Lower lobe of right lung (tissue), 2 donors: Measurements from ENCODE around the gene PTPN9. TPM values are rescaled to one million over a fixed set of nuclear protein-coding genes. Genes with fewer than 3 reads are reported as not detected.

Experiments
- ATAC-seq, 2 donors: fragments of 200-7000 bp; cut with Tn5 transposase; one replicate each; pipeline ENCODE4 v1.9.1; 2020 to 2022; ENCODE audit warnings: mild to moderate bottlenecking in 2 of 2, moderate library complexity in 2 of 2
- DNase-seq: peaks from one replicate; pipeline ENCODE4 v3.0.0-alpha.2; 2020
- H3K27ac ChIP-seq: fragments of 200-600 bp; one replicate; pipeline ENCODE4 v1.8.0; 2022
- H3K27me3 ChIP-seq: fragments of 200-600 bp; one replicate; pipeline ENCODE4 v1.8.0; 2022; ENCODE audit warnings: low read depth
- H3K36me3 ChIP-seq: fragments of 200-600 bp; one replicate; pipeline ENCODE4 v1.8.0; 2022; ENCODE audit warnings: mild to moderate bottlenecking
- H3K4me1 ChIP-seq: fragments of 200-600 bp; one replicate; pipeline ENCODE4 v1.8.0; 2022
- H3K4me3 ChIP-seq: fragments of 200-600 bp; one replicate; pipeline ENCODE4 v1.8.0; 2022; ENCODE audit warnings: mild to moderate bottlenecking
- H3K9me3 ChIP-seq: fragments of 200-600 bp; one replicate; pipeline ENCODE4 v1.8.0; 2022
- CTCF ChIP-seq: fragments of 200-600 bp; IDR thresholded peaks from one replicate; pipeline ENCODE4 v1.8.0; 2022; ENCODE audit warnings: antibody characterized with exemption, mild to moderate bottlenecking
- intact Hi-C: fragments of 100-400 bp; cut with DNase I; formaldehyde crosslinking; loops from one replicate; pipeline ENCODE4 v1.11.0; 2022
- total RNA-seq: library from RNA; stranded (reverse); fragmentation: NEBNext Ultra II Directional; extraction: Animal tissue kit (Norgen Biotek cat#: 25700); gene quantifications from one replicate; pipeline ENCODE4 v1.2.1, GENCODE V29; 2021
- donor health status: DM: no; HTN: yes; CAD: no; lungs with severe emphysema.

Gene PTPN9
- total RNA-seq, 1 donor from 2014 or later, result 31.4 TPM

- no peak for ATAC-seq
- TF ChIP-seq CTCF, result no peak
- H3K4me3 ChIP-seq, result no peak overlapping the region
- intact Hi-C loops, result no loop called here
- peaks cover 22% of the 10 kb centered on the region for H3K36me3 ChIP-seq
- H3K9me3 ChIP-seq, result no peaks in the 10 kb centered on the region
- H3K27me3 ChIP-seq, result no peaks in the 10 kb centered on the region
- DNase-seq, result no peak
- H3K27ac ChIP-seq, result no peak overlapping the region
- peaks cover 4% of the 10 kb centered on the region for H3K4me1 ChIP-seq
Measured at GRCh38 chr15:75437721-75438120, 141.4 kb downstream of the PTPN9 start.

- H3K27ac ChIP-seq, result no peak overlapping the region
- TF ChIP-seq CTCF, result no peak
- ATAC-seq (no peak), DNase-seq (no peak)
- H3K4me3 ChIP-seq, result no peak overlapping the region
- H3K27me3 ChIP-seq, result no peaks in the 10 kb centered on the region
- peaks cover 19% of the 10 kb centered on the region for H3K36me3 ChIP-seq
- H3K9me3 ChIP-seq, result no peaks in the 10 kb centered on the region
- intact Hi-C loops, result no loop called here
- peaks cover 4% of the 10 kb centered on the region for H3K4me1 ChIP-seq
Measured at GRCh38 chr15:75436881-75437280, 142.2 kb downstream of the PTPN9 start.

GRCh38 chr15:75431682-75432081, 147.4 kb downstream of the PTPN9 start:
- Histone ChIP-seq H3K36me3 (peaks cover 55% of the 10 kb centered on the region), H3K27me3 (no peaks in the 10 kb centered on the region), H3K4me1 (peaks cover 4% of the 10 kb centered on the region), H3K9me3 (no peaks in the 10 kb centered on the region), H3K4me3 (no peak overlapping the region), H3K27ac (no peak overlapping the region)
- no peak for ATAC-seq
- intact Hi-C loops, result no loop called here
- DNase-seq, result no peak
- no peak for TF ChIP-seq CTCF

- DNase-seq, result no peak
- no peak for TF ChIP-seq CTCF
- Histone ChIP-seq H3K9me3 (no peaks in the 10 kb centered on the region), H3K36me3 (peaks cover 58% of the 10 kb centered on the region), H3K4me3 (no peak overlapping the region), H3K27me3 (no peaks in the 10 kb centered on the region), H3K27ac (no peak overlapping the region), H3K4me1 (peaks cover 4% of the 10 kb centered on the region)
- no peak for ATAC-seq
- intact Hi-C loops, result no loop called here
Measured at GRCh38 chr15:75431270-75431669, 147.8 kb downstream of the PTPN9 start.

- no peak overlapping the region for H3K27ac ChIP-seq
- no peak for TF ChIP-seq CTCF
- DNase-seq (no peak), ATAC-seq (no peak)
- peaks cover 48% of the 10 kb centered on the region for H3K36me3 ChIP-seq
- intact Hi-C loops, result no loop called here
- H3K9me3 ChIP-seq, result no peaks in the 10 kb centered on the region
- H3K4me3 ChIP-seq, result no peak overlapping the region
- no peaks in the 10 kb centered on the region for H3K27me3 ChIP-seq
- peaks cover 4% of the 10 kb centered on the region for H3K4me1 ChIP-seq
Measured at GRCh38 chr15:75430259-75430658, 148.9 kb downstream of the PTPN9 start.

- H3K36me3 ChIP-seq, result peaks cover 56% of the 10 kb centered on the region
Measured at GRCh38 chr15:75428152-75428551, 151.0 kb downstream of the PTPN9 start.

More at GRCh38 chr15:75428152-75428551, 151.0 kb downstream of the PTPN9 start:
- H3K27me3 ChIP-seq, result no peaks in the 10 kb centered on the region
- ATAC-seq (no peak), DNase-seq (no peak)
- H3K4me1 ChIP-seq, result no peaks in the 10 kb centered on the region
- no peak overlapping the region for H3K4me3 ChIP-seq
- TF ChIP-seq CTCF, result no peak
- intact Hi-C loops, result no loop called here
- H3K9me3 ChIP-seq, result no peaks in the 10 kb centered on the region
- H3K27ac ChIP-seq, result no peak overlapping the region
